Neuron (in vitro differentiated cells): ENCODE results near the gene PTPRN2.
"Not testable (repeated sequence)": the region's sequence is repeated elsewhere in the genome, so short reads cannot be mapped to it uniquely, and the experiment has no call there.

Experiments used
- H2AFZ ChIP-seq: one replicate; pipeline ENCODE4 v1.6.1; 2013; ENCODE audit warnings: low read depth, mild to moderate bottlenecking, inconsistent platforms, low read length, moderate library complexity
- H3K27me3 ChIP-seq: one replicate; pipeline ENCODE4 v1.6.1; 2013; ENCODE audit warnings: low read length; ENCODE audit not compliant: insufficient read depth
- H3K36me3 ChIP-seq: one replicate; pipeline ENCODE4 v1.6.1; 2013; ENCODE audit warnings: low read length; ENCODE audit not compliant: insufficient read depth
- H3K4me1 ChIP-seq: one replicate; pipeline ENCODE4 v1.6.1; 2013; ENCODE audit warnings: low read length; ENCODE audit not compliant: insufficient read depth
- H3K4me3 ChIP-seq: 2 replicates; pipeline ENCODE4 v1.5.1; 2013; ENCODE audit warnings: mild to moderate bottlenecking, low read length, moderate library complexity
- H3K9me3 ChIP-seq: one replicate; pipeline ENCODE4 v1.6.1; 2013; ENCODE audit warnings: low read length

PTPRN2 gene

GRCh38 chr7:157666530-157667040 lies 921.0 kb downstream of the PTPRN2 start:
- Histone ChIP-seq H3K9me3 (peaks cover 10% of the 10 kb centered on the region), H2AFZ (no peak overlapping the region), H3K27me3 (no peaks in the 10 kb centered on the region), H3K36me3 (peaks cover 71% of the 10 kb centered on the region), H3K4me3 (no peak overlapping the region), H3K4me1 (peaks cover 16% of the 10 kb centered on the region)

- not testable (repeated sequence) for H3K27me3 ChIP-seq, H2AFZ ChIP-seq, H3K9me3 ChIP-seq, H3K4me1 ChIP-seq, H3K4me3 ChIP-seq
- peaks cover 77% of the 10 kb centered on the region for H3K36me3 ChIP-seq
These were observed 922.0 kb downstream of the PTPRN2 start for GRCh38 chr7:157665634-157665988.

- no peaks in the 10 kb centered on the region for H3K27me3 ChIP-seq
- no peak overlapping the region for H2AFZ ChIP-seq
- peaks cover 77% of the 10 kb centered on the region for H3K36me3 ChIP-seq
- peaks cover under 1% of the 10 kb centered on the region for H3K4me1 ChIP-seq
- H3K4me3 ChIP-seq = no peak overlapping the region
- H3K9me3 ChIP-seq = peaks cover 10% of the 10 kb centered on the region
These were observed 922.6 kb downstream of the PTPRN2 start for GRCh38 chr7:157664871-157665633.

- Histone ChIP-seq H3K4me3 (no peak overlapping the region), H2AFZ (no peak overlapping the region), H3K9me3 (peaks cover 10% of the 10 kb centered on the region), H3K27me3 (no peaks in the 10 kb centered on the region), H3K4me1 (no peaks in the 10 kb centered on the region), H3K36me3 (peaks cover 72% of the 10 kb centered on the region)
These were observed 923.6 kb downstream of the PTPRN2 start for GRCh38 chr7:157664034-157664433.

- Histone ChIP-seq H2AFZ (no peak overlapping the region), H3K36me3 (peaks cover 74% of the 10 kb centered on the region), H3K4me3 (no peak overlapping the region), H3K4me1 (no peaks in the 10 kb centered on the region), H3K9me3 (peaks cover 10% of the 10 kb centered on the region), H3K27me3 (no peaks in the 10 kb centered on the region)
These were observed 924.5 kb downstream of the PTPRN2 start for GRCh38 chr7:157662981-157663716.

GRCh38 chr7:157662110-157662791 lies 925.4 kb downstream of the PTPRN2 start:
- H3K4me3 ChIP-seq = no peak overlapping the region
- H2AFZ ChIP-seq = no peak overlapping the region
- H3K4me1 ChIP-seq = no peaks in the 10 kb centered on the region
- H3K36me3 ChIP-seq = peaks cover 70% of the 10 kb centered on the region
- H3K9me3 ChIP-seq = peaks cover 10% of the 10 kb centered on the region
- no peaks in the 10 kb centered on the region for H3K27me3 ChIP-seq

- Histone ChIP-seq H3K36me3 (peaks cover 71% of the 10 kb centered on the region), H3K27me3 (no peaks in the 10 kb centered on the region), H3K4me1 (no peaks in the 10 kb centered on the region), H3K4me3 (no peak overlapping the region), H3K9me3 (peaks cover 10% of the 10 kb centered on the region), H2AFZ (no peak overlapping the region)
These were observed 926.0 kb downstream of the PTPRN2 start for GRCh38 chr7:157661611-157661975.

- H3K4me3 ChIP-seq = no peak overlapping the region
- H2AFZ ChIP-seq = no peak overlapping the region
- peaks cover 73% of the 10 kb centered on the region for H3K36me3 ChIP-seq
- peaks cover 10% of the 10 kb centered on the region for H3K9me3 ChIP-seq
- no peaks in the 10 kb centered on the region for H3K27me3 ChIP-seq
- no peaks in the 10 kb centered on the region for H3K4me1 ChIP-seq
These were observed 926.5 kb downstream of the PTPRN2 start for GRCh38 chr7:157660971-157661610.

GRCh38 chr7:157658851-157659412 lies 928.7 kb downstream of the PTPRN2 start:
- Histone ChIP-seq H3K36me3 (peaks cover 78% of the 10 kb centered on the region), H3K9me3 (peaks cover 10% of the 10 kb centered on the region), H3K4me3 (no peak overlapping the region)

GRCh38 chr7:157657741-157658740 lies 929.6 kb downstream of the PTPRN2 start:
- Histone ChIP-seq H3K9me3 (peaks cover 10% of the 10 kb centered on the region), H3K27me3 (no peaks in the 10 kb centered on the region), H3K4me1 (no peaks in the 10 kb centered on the region), H3K4me3 (no peak overlapping the region), H3K36me3 (peaks cover 75% of the 10 kb centered on the region), H2AFZ (no peak overlapping the region)

More at GRCh38 chr7:157658851-157659412, 928.7 kb downstream of the PTPRN2 start:
- Histone ChIP-seq H3K4me1 (no peaks in the 10 kb centered on the region), H2AFZ (no peak overlapping the region), H3K27me3 (no peaks in the 10 kb centered on the region)

- H3K4me3 ChIP-seq = no peak overlapping the region
- no peaks in the 10 kb centered on the region for H3K9me3 ChIP-seq
- no peak overlapping the region for H2AFZ ChIP-seq
- peaks cover 77% of the 10 kb centered on the region for H3K36me3 ChIP-seq
- H3K27me3 ChIP-seq = no peaks in the 10 kb centered on the region
- H3K4me1 ChIP-seq = no peaks in the 10 kb centered on the region
These were observed 931.3 kb downstream of the PTPRN2 start for GRCh38 chr7:157656195-157656769.
